Measurements from ENCODE around the gene MDM4. TPM values are rescaled to one million over a fixed set of nuclear protein-coding genes. Genes with fewer than 3 reads are reported as not detected.
"Not testable (repeated sequence)": the region's sequence is repeated elsewhere in the genome, so short reads cannot be mapped to it uniquely, and the experiment has no call there.

MDM4 gene
- total RNA-seq, 1 donor from 2014 or later = 90.1 TPM

- Histone ChIP-seq H3K36me3 (peaks cover 0 to 6% of the 10 kb centered on the region in 2 donors), H3K27me3 (no peaks in the 10 kb centered on the region), H3K27ac (no peak overlapping the region), H3K4me1 (peaks cover 53% of the 10 kb centered on the region), H3K9me3 (no peaks in the 10 kb centered on the region), H3K4me3 (no peak overlapping the region)
- TF ChIP-seq POLR2A (IDR thresholded peaks at IDR 0.05) (no peak), POLR2AphosphoS5 (IDR thresholded peaks at IDR 0.05; ENCODE audit: insufficient read depth in 1 of 2, low read depth in 1 of 2) (no peak)
- TF ChIP-seq, protein P1, sequence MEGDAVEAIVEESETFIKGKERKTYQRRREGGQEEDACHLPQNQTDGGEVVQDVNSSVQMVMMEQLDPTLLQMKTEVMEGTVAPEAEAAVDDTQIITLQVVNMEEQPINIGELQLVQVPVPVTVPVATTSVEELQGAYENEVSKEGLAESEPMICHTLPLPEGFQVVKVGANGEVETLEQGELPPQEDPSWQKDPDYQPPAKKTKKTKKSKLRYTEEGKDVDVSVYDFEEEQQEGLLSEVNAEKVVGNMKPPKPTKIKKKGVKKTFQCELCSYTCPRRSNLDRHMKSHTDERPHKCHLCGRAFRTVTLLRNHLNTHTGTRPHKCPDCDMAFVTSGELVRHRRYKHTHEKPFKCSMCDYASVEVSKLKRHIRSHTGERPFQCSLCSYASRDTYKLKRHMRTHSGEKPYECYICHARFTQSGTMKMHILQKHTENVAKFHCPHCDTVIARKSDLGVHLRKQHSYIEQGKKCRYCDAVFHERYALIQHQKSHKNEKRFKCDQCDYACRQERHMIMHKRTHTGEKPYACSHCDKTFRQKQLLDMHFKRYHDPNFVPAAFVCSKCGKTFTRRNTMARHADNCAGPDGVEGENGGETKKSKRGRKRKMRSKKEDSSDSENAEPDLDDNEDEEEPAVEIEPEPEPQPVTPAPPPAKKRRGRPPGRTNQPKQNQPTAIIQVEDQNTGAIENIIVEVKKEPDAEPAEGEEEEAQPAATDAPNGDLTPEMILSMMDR (IDR thresholded peaks at IDR 0.05) = no peak
- intact Hi-C loops (cut with DNase I) = no loop called here
- no peak for DNase-seq (ENCODE audit: extremely low spot score in 2 of 2)
Measured at GRCh38 chr1:204520834-204521709, 4.9 kb downstream of the MDM4 start.

DNA sequence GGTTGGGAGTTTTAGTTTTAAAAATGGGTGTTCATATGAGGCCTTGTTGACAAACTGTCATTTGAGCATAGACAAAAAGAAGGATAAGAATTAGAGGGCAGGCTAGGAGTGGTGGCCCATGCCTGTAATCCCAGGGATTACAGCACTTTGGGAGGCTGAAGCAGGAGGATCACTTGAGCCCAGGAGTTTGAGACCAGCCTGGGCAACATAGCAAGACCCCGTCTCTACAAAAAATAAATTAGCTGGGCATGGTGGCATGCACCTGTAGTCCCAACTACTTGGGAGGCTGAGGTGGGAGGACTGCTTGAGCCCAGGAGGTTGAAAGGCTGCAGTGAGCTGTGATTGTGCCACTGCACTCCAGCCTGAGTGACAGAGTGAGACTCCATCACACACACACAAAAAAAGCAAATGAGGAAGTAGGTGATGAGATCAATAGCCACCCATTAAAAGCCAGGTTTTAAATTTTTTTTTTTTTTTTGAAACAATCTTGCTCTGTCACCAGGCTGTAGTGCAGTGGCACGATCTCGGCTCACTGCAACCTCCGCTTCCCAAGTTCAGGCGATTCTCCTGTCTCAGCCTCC lies 5.8 kb downstream of the MDM4 start:
- H3K4me3 ChIP-seq; intact Hi-C loops (cut with DNase I); DNase-seq (ENCODE audit: extremely low spot score in 2 of 2); H3K27ac ChIP-seq; H3K9me3 ChIP-seq; H3K27me3 ChIP-seq: not testable (repeated sequence)
- Histone ChIP-seq H3K36me3 (peaks cover 0 to 15% of the 10 kb centered on the region in 2 donors), H3K4me1 (peaks cover 50% of the 10 kb centered on the region)

GRCh38 chr1:204523605-204524215 lies 7.5 kb downstream of the MDM4 start:
- Histone ChIP-seq H3K27me3 (no peaks in the 10 kb centered on the region), H3K9me3 (no peaks in the 10 kb centered on the region), H3K27ac (no peak overlapping the region), H3K36me3 (peaks cover 0 to 32% of the 10 kb centered on the region in 2 donors), H3K4me3 (no peak overlapping the region), H3K4me1 (peaks cover 34% of the 10 kb centered on the region)
- intact Hi-C loops (cut with DNase I) = no loop called here
- TF ChIP-seq POLR2A (IDR thresholded peaks at IDR 0.05) (no peak), POLR2AphosphoS5 (IDR thresholded peaks at IDR 0.05; ENCODE audit: insufficient read depth in 1 of 2, low read depth in 1 of 2) (no peak)
- TF ChIP-seq, protein P1 (IDR thresholded peaks at IDR 0.05) = no peak
- no peak for DNase-seq (ENCODE audit: extremely low spot score in 2 of 2)

- H3K9me3 ChIP-seq = no peaks in the 10 kb centered on the region
- peaks cover 24% of the 10 kb centered on the region for H3K4me1 ChIP-seq
- no peak for DNase-seq (ENCODE audit: extremely low spot score in 2 of 2)
- no peak overlapping the region for H3K27ac ChIP-seq
- no peaks in the 10 kb centered on the region for H3K27me3 ChIP-seq
- TF ChIP-seq, protein P1 (IDR thresholded peaks at IDR 0.05) = no peak
- TF ChIP-seq POLR2AphosphoS5 (IDR thresholded peaks at IDR 0.05; ENCODE audit: insufficient read depth in 1 of 2, low read depth in 1 of 2) (no peak), POLR2A (IDR thresholded peaks at IDR 0.05) (no peak)
- intact Hi-C loops (cut with DNase I) = no loop called here
- no peak overlapping the region for H3K4me3 ChIP-seq
- H3K36me3 ChIP-seq = peaks cover 4 to 42% of the 10 kb centered on the region in 2 donors
Measured at GRCh38 chr1:204524986-204525385, 8.8 kb downstream of the MDM4 start.

DNA sequence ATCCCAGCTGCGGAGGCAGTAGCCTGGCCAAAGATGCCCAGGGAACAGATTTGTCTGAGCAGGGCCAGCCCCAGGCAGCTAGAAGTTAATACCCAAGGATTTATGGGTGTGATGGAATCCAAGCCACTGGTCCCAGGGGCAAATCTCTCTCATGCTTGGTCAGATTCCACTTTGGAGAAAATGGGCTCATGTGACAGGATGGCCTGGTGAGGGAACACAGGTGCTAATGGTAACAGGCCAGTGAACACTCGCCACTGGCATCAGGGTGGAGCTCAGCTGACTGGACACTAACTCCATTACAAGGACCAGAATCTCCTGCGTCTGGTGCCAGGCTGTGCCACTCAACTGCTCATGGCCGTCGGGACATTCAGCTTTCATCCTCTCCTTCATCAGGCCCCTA lies 12.0 kb downstream of the MDM4 start:
- H3K9me3 ChIP-seq = no peaks in the 10 kb centered on the region
- H3K36me3 ChIP-seq = peaks cover 4 to 66% of the 10 kb centered on the region in 2 donors
- intact Hi-C loops (cut with DNase I) = no loop called here

More for the DNA sequence above, 12.0 kb downstream of the MDM4 start:
- H3K4me3 ChIP-seq = no peak overlapping the region
- DNase-seq (ENCODE audit: extremely low spot score in 2 of 2) = no peak
- H3K27me3 ChIP-seq = no peaks in the 10 kb centered on the region
- no peak for TF ChIP-seq POLR2A (IDR thresholded peaks at IDR 0.05)
- TF ChIP-seq, protein P1 (IDR thresholded peaks at IDR 0.05) = no peak
- TF ChIP-seq POLR2AphosphoS5 (IDR thresholded peaks at IDR 0.05; ENCODE audit: insufficient read depth in 1 of 2, low read depth in 1 of 2) = no peak
- no peak overlapping the region for H3K27ac ChIP-seq
- peaks cover 7% of the 10 kb centered on the region for H3K4me1 ChIP-seq

All from vagina (tissue), 2 donors.